ENCODE results near the gene FAM193A. TPM values are rescaled to one million over a fixed set of nuclear protein-coding genes. Genes with fewer than 3 reads are reported as not detected.
"Not testable (repeated sequence)": the region's sequence is repeated elsewhere in the genome, so short reads cannot be mapped to it uniquely, and the experiment has no call there.

The FAM193A gene
- total and polyA plus RNA-seq, 5 donors from 2014 or later = 0.71 to 44.3 (median 1.6) TPM

DNA sequence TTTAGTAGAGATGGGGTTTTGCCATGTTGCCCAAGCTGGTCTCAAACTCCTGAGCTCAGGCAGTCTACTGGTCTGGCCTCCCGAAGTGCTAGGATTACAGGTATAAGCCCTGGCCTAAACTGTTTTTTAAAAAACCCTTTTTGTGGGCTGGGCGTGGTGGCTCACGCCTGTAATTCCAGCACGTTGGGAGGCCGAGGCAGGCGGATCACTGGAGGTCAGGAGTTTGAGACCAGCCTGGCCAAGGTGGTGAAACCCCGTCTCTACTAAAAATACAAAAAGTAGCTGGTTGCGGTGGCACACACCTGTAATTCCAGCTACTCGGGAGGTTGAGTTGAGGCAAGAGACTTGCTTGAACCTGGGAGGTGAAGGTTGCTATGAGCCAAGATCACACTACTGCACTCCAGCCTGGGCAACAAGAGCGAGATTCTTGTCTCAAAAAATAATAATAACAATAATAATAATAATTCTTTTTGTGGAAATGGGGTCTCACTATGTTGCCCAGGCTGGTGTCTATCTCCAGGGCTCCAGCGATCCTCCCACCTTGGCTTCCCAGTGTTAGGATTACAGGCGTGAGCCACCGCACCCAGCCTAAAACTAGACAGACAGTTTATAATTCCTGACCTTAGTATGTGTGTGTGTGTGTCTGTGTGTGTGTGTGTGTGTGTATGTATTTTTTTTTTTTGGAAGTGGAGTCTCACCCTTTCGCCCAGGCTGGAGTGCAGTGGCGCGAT lies 10.7 kb downstream of the FAM193A start:
- not testable (repeated sequence) for H3K27me3 ChIP-seq (ENCODE audit: control insufficient read depth, insufficient read depth, low read length); H3K27ac Mint-ChIP-seq; DNase-seq; H3K27ac ChIP-seq (ENCODE audit: insufficient read depth, low read length, poor library complexity, severe bottlenecking); H3K9me3 ChIP-seq (ENCODE audit: control insufficient read depth in 2 of 2, low read length in 2 of 2); ATAC-seq (ENCODE audit: low read depth in 2 of 2); H3K4me3 Mint-ChIP-seq; H3K36me3 ChIP-seq (ENCODE audit: control insufficient read depth, insufficient read depth, low read length); H3K27me3 Mint-ChIP-seq; H3K36me3 Mint-ChIP-seq; H3K4me1 ChIP-seq (ENCODE audit: control insufficient read depth, insufficient read depth, low read length, poor library complexity, severe bottlenecking); H3K9me3 Mint-ChIP-seq; H3K4me3 ChIP-seq (ENCODE audit: low read depth, low read length)
- H3K4me1 Mint-ChIP-seq = peaks cover 15 to 55% (median 33%) of the 10 kb centered on the region in 4 donors

- H3K9me3 Mint-ChIP-seq = no peaks in the 10 kb centered on the region
- Histone ChIP-seq H3K4me3 (ENCODE audit: low read depth, low read length) (no peak overlapping the region), H3K9me3 (ENCODE audit: control insufficient read depth in 2 of 2, low read length in 2 of 2) (no peaks in the 10 kb centered on the region), H3K36me3 (ENCODE audit: control insufficient read depth, insufficient read depth, low read length) (no peaks in the 10 kb centered on the region), H3K27me3 (ENCODE audit: control insufficient read depth, insufficient read depth, low read length) (no peaks in the 10 kb centered on the region), H3K4me1 (ENCODE audit: control insufficient read depth, insufficient read depth, low read length, poor library complexity, severe bottlenecking) (peaks cover 9% of the 10 kb centered on the region), H3K27ac (ENCODE audit: insufficient read depth, low read length, poor library complexity, severe bottlenecking) (no peak overlapping the region)
- H3K4me3 Mint-ChIP-seq = no peak overlapping the region
- H3K36me3 Mint-ChIP-seq = no peaks in the 10 kb centered on the region
- peaks cover 19 to 60% (median 36%) of the 10 kb centered on the region in 4 donors for H3K4me1 Mint-ChIP-seq
- ATAC-seq (ENCODE audit: low read depth in 2 of 2) (no peak), DNase-seq (no peak)
- H3K27ac Mint-ChIP-seq = peak overlapping the region in 1 of 3 donors; percentile 87
- H3K27me3 Mint-ChIP-seq = no peaks in the 10 kb centered on the region
These were observed 14.7 kb downstream of the FAM193A start for GRCh38 chr4:2551118-2551517.

DNA sequence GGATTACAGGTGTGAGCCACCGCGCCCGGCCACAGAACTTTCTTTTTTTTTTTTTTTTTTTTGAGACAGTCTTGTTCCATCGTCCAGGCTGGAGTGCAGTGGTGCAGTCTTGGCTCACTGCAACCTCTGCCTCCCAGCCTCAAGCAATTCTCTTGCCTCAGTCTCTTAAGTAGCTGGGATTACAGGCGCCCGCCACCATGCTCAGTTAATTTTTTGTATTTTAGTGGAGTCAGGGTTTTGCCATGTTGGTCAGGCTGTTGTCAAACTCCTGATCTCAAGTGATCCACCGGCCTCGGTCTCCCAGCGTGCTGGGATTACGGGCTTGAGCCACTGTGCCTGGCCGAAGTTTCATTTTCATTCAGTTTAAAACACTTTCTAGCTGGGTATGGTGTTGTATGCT lies 16.4 kb downstream of the FAM193A start:
- Mint-ChIP-seq H3K9me3 (no peaks in the 10 kb centered on the region), H3K4me1 (peaks cover 14 to 61% (median 39%) of the 10 kb centered on the region in 4 donors), H3K4me3 (no peak overlapping the region), H3K36me3 (no peaks in the 10 kb centered on the region), H3K27ac (no peak overlapping the region), H3K27me3 (no peaks in the 10 kb centered on the region)
- Histone ChIP-seq H3K36me3 (ENCODE audit: control insufficient read depth, insufficient read depth, low read length) (no peaks in the 10 kb centered on the region), H3K27me3 (ENCODE audit: control insufficient read depth, insufficient read depth, low read length) (no peaks in the 10 kb centered on the region), H3K9me3 (ENCODE audit: control insufficient read depth in 2 of 2, low read length in 2 of 2) (no peaks in the 10 kb centered on the region), H3K4me3 (ENCODE audit: low read depth, low read length) (no peak overlapping the region), H3K27ac (ENCODE audit: insufficient read depth, low read length, poor library complexity, severe bottlenecking) (no peak overlapping the region), H3K4me1 (ENCODE audit: control insufficient read depth, insufficient read depth, low read length, poor library complexity, severe bottlenecking) (peaks cover 9% of the 10 kb centered on the region)
- DNase-seq (no peak), ATAC-seq (ENCODE audit: low read depth in 2 of 2) (no peak)

- Histone ChIP-seq H3K36me3 (ENCODE audit: control insufficient read depth, insufficient read depth, low read length) (peaks cover 12% of the 10 kb centered on the region), H3K9me3 (ENCODE audit: control insufficient read depth in 2 of 2, low read length in 2 of 2) (no peaks in the 10 kb centered on the region), H3K27ac (ENCODE audit: insufficient read depth, low read length, poor library complexity, severe bottlenecking) (no peak overlapping the region), H3K4me1 (ENCODE audit: control insufficient read depth, insufficient read depth, low read length, poor library complexity, severe bottlenecking) (peaks cover 6% of the 10 kb centered on the region), H3K27me3 (ENCODE audit: control insufficient read depth, insufficient read depth, low read length) (no peaks in the 10 kb centered on the region), H3K4me3 (ENCODE audit: low read depth, low read length) (no peak overlapping the region)
- DNase-seq (no peak), ATAC-seq (ENCODE audit: low read depth in 2 of 2) (no peak)
- peaks cover 14 to 64% (median 51%) of the 10 kb centered on the region in 4 donors for H3K4me1 Mint-ChIP-seq
- no peak overlapping the region for H3K4me3 Mint-ChIP-seq
- H3K36me3 Mint-ChIP-seq = peaks cover 20% of the 10 kb centered on the region
- H3K27ac Mint-ChIP-seq = no peak overlapping the region
- H3K9me3 Mint-ChIP-seq = no peaks in the 10 kb centered on the region
- H3K27me3 Mint-ChIP-seq = no peaks in the 10 kb centered on the region
These were observed 21.9 kb downstream of the FAM193A start for GRCh38 chr4:2558301-2558700.

DNA sequence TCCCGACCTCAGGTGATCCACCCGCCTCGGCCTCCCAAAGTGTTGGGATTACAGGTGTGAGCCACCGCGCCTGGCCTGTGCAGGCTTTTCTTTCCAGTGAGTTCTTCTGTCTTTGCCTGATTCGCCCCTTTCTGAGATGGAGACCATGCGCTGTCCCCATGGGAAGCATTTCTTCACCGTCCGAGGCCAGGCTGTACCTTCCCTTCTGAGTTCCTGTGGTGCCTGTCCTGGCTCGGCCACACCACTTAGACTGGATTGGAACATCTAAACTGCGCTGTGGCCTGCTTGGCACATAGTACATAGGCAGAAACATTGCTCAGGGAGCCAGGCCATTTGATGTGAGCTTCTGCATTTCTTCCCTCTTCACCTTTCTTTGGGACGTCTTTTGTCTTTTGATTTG lies 23.7 kb downstream of the FAM193A start:
- H3K27ac ChIP-seq (ENCODE audit: insufficient read depth, low read length, poor library complexity, severe bottlenecking) = no peak overlapping the region
- peak overlapping the region in 1 of 3 donors; percentile 79 for H3K27ac Mint-ChIP-seq
- peaks cover 14% of the 10 kb centered on the region for H3K36me3 ChIP-seq (ENCODE audit: control insufficient read depth, insufficient read depth, low read length)
- H3K4me3 ChIP-seq (ENCODE audit: low read depth, low read length) = no peak overlapping the region
- H3K9me3 Mint-ChIP-seq = no peaks in the 10 kb centered on the region
- no peaks in the 10 kb centered on the region for H3K9me3 ChIP-seq (ENCODE audit: control insufficient read depth in 2 of 2, low read length in 2 of 2)
- H3K4me1 Mint-ChIP-seq = peaks cover 11 to 63% (median 39%) of the 10 kb centered on the region in 4 donors
- H3K27me3 ChIP-seq (ENCODE audit: control insufficient read depth, insufficient read depth, low read length) = no peaks in the 10 kb centered on the region
- H3K27me3 Mint-ChIP-seq = no peaks in the 10 kb centered on the region
- H3K36me3 Mint-ChIP-seq = peaks cover 25% of the 10 kb centered on the region
- no peaks in the 10 kb centered on the region for H3K4me1 ChIP-seq (ENCODE audit: control insufficient read depth, insufficient read depth, low read length, poor library complexity, severe bottlenecking)
- no peak for ATAC-seq (ENCODE audit: low read depth in 2 of 2)
- DNase-seq = no peak
- H3K4me3 Mint-ChIP-seq = no peak overlapping the region

- ATAC-seq (ENCODE audit: low read depth in 2 of 2) (no peak), DNase-seq (no peak)
- no peak overlapping the region for H3K27ac Mint-ChIP-seq
- Histone ChIP-seq H3K9me3 (ENCODE audit: control insufficient read depth in 2 of 2, low read length in 2 of 2) (no peaks in the 10 kb centered on the region), H3K4me1 (ENCODE audit: control insufficient read depth, insufficient read depth, low read length, poor library complexity, severe bottlenecking) (peaks cover 8% of the 10 kb centered on the region), H3K27me3 (ENCODE audit: control insufficient read depth, insufficient read depth, low read length) (no peaks in the 10 kb centered on the region), H3K36me3 (ENCODE audit: control insufficient read depth, insufficient read depth, low read length) (peaks cover 10% of the 10 kb centered on the region), H3K4me3 (ENCODE audit: low read depth, low read length) (no peak overlapping the region), H3K27ac (ENCODE audit: insufficient read depth, low read length, poor library complexity, severe bottlenecking) (no peak overlapping the region)
- H3K27me3 Mint-ChIP-seq = no peaks in the 10 kb centered on the region
- H3K9me3 Mint-ChIP-seq = no peaks in the 10 kb centered on the region
- peaks cover 17 to 67% (median 44%) of the 10 kb centered on the region in 4 donors for H3K4me1 Mint-ChIP-seq
- H3K36me3 Mint-ChIP-seq = peaks cover 28% of the 10 kb centered on the region
- no peak overlapping the region for H3K4me3 Mint-ChIP-seq
These were observed 29.1 kb downstream of the FAM193A start for GRCh38 chr4:2565533-2565932.

GRCh38 chr4:2570036-2570435 lies 33.6 kb downstream of the FAM193A start:
- peak overlapping the region in 2 of 3 donors; percentile 72 to 86 for H3K27ac Mint-ChIP-seq
- no peaks in the 10 kb centered on the region for H3K36me3 ChIP-seq (ENCODE audit: control insufficient read depth, insufficient read depth, low read length)
- peaks cover 24% of the 10 kb centered on the region for H3K36me3 Mint-ChIP-seq
- no peak overlapping the region for H3K27ac ChIP-seq (ENCODE audit: insufficient read depth, low read length, poor library complexity, severe bottlenecking)
- H3K4me1 Mint-ChIP-seq = peaks cover 19 to 71% (median 54%) of the 10 kb centered on the region in 4 donors
- H3K4me3 Mint-ChIP-seq = peak overlapping the region in 1 of 4 donors; percentile 54
- peaks cover 20% of the 10 kb centered on the region for H3K4me1 ChIP-seq (ENCODE audit: control insufficient read depth, insufficient read depth, low read length, poor library complexity, severe bottlenecking)
- ATAC-seq (ENCODE audit: low read depth in 2 of 2) (no peak), DNase-seq (no peak)
- H3K27me3 ChIP-seq (ENCODE audit: control insufficient read depth, insufficient read depth, low read length) = no peaks in the 10 kb centered on the region
- H3K9me3 ChIP-seq (ENCODE audit: control insufficient read depth in 2 of 2, low read length in 2 of 2) = no peaks in the 10 kb centered on the region
- H3K4me3 ChIP-seq (ENCODE audit: low read depth, low read length) = peak overlapping the region; percentile 37
- H3K9me3 Mint-ChIP-seq = peaks cover 0 to under 1% (median 0%) of the 10 kb centered on the region in 7 donors
- no peaks in the 10 kb centered on the region for H3K27me3 Mint-ChIP-seq

Data from CD4-positive, CD25-positive, alpha-beta regulatory T cell (primary cell).